Testis (tissue), 2 donors: ENCODE measurements around the gene PEMT.

Experiments used
- CTCF ChIP-seq, 3 experiments: fragments of 450-650 bp in 2 of 3; fragments of 200-600 bp in 1 of 3; sonication (generic) in 1 of 3; IDR thresholded peaks; one replicate each; pipeline ENCODE4 v1.5.1; 2016 to 2019; ENCODE audit warnings: antibody characterized with exemption in 3 of 3, mild to moderate bottlenecking in 2 of 3, moderate library complexity in 1 of 3
- POLR2A ChIP-seq: fragments of 450-650 bp; IDR thresholded peaks from one replicate; pipeline ENCODE4 v1.6.1; 2017; ENCODE audit warnings: antibody characterized with exemption, mild to moderate bottlenecking, moderate library complexity

- TF ChIP-seq CTCF (IDR thresholded peaks at IDR 0.05): no peak
- TF ChIP-seq POLR2A: no peak
Observed at GRCh38 chr17:17605729-17606088, 14.2 kb upstream of the PEMT start.
